Measurements from ENCODE around the gene ZNF205. TPM values are rescaled to one million over a fixed set of nuclear protein-coding genes. Genes with fewer than 3 reads are reported as not detected.
"Not testable (repeated sequence)": the region's sequence is repeated elsewhere in the genome, so short reads cannot be mapped to it uniquely, and the experiment has no call there.

ZNF205 gene
- total RNA-seq, 1 donor from 2014 or later: 16.7 TPM

DNA sequence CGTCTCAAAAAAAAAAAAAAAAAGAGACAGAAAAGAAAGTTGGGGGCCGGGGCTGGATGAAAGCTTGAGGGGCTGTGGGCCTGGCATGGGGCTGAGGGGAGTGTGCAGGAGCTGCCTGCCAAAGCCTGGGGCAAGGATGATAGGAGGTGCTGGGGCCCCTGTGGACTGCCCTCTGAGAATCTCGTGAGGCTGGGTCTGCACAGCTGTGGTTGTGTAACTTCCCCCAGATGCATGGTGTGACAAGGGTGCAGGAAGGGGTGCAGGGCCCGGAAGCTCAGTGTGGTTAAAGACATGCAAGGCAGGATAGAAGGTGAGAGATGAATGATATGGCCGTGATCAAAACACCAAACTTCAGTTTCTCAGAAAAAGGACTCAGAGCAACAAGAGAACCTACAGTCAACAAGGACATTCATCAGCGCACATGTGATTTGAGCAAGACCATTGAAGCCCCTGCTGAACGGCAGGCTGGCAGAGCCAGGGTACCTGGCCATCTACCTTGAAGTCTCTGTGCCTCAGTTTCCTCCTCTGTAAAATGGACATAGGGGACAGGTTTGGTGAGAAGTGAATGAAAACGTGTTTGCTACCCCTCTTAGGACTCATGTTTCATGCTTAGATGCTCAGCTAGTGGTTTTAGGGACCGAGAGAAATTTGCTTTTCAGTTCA, 37.4 kb upstream of the ZNF205 start:
- peaks cover 30% of the 10 kb centered on the region for H3K27me3 Mint-ChIP-seq (ENCODE audit: low read depth)
- DNase-seq (ENCODE audit: low spot score in 2 of 2, unreplicated experiment in 2 of 2): no peak
- H3K9me3 Mint-ChIP-seq: no peaks in the 10 kb centered on the region
- TF ChIP-seq, protein P1, sequence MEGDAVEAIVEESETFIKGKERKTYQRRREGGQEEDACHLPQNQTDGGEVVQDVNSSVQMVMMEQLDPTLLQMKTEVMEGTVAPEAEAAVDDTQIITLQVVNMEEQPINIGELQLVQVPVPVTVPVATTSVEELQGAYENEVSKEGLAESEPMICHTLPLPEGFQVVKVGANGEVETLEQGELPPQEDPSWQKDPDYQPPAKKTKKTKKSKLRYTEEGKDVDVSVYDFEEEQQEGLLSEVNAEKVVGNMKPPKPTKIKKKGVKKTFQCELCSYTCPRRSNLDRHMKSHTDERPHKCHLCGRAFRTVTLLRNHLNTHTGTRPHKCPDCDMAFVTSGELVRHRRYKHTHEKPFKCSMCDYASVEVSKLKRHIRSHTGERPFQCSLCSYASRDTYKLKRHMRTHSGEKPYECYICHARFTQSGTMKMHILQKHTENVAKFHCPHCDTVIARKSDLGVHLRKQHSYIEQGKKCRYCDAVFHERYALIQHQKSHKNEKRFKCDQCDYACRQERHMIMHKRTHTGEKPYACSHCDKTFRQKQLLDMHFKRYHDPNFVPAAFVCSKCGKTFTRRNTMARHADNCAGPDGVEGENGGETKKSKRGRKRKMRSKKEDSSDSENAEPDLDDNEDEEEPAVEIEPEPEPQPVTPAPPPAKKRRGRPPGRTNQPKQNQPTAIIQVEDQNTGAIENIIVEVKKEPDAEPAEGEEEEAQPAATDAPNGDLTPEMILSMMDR (IDR thresholded peaks at IDR 0.05; ENCODE audit: unreplicated experiment): no peak
- H3K4me1 Mint-ChIP-seq: peaks cover 4% of the 10 kb centered on the region
- H3K27ac Mint-ChIP-seq: no peak overlapping the region
- H3K36me3 Mint-ChIP-seq: no peaks in the 10 kb centered on the region
- no peak overlapping the region for H3K4me3 Mint-ChIP-seq

DNA sequence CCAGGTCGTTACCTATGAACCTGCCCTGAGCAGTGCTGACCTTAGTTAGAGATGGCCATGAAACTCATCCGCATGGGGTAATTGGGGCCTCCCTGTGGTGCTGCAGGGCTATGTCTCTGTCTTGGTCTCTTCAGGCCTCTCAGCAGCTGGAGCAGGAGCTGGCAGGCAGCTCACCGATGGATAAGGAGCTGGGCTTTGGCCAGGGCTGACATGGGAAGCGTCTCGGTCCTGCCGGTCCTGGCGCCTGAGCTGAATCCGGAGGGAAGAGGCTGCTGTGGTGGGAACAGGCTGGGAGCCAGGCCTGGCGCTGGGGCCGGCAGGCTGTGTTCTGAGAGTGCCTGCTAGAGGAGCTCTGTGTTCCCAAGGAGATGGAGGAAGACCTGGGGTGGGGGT, 36.9 kb upstream of the ZNF205 start:
- no peak for DNase-seq (ENCODE audit: low spot score in 2 of 2, unreplicated experiment in 2 of 2)
- H3K9me3 Mint-ChIP-seq: no peaks in the 10 kb centered on the region
- TF ChIP-seq, protein P1 (IDR thresholded peaks at IDR 0.05; ENCODE audit: unreplicated experiment): no peak
- peaks cover 4% of the 10 kb centered on the region for H3K4me1 Mint-ChIP-seq
- no peak overlapping the region for H3K27ac Mint-ChIP-seq
- no peak overlapping the region for H3K4me3 Mint-ChIP-seq
- peaks cover 33% of the 10 kb centered on the region for H3K27me3 Mint-ChIP-seq (ENCODE audit: low read depth)
- H3K36me3 Mint-ChIP-seq: no peaks in the 10 kb centered on the region

DNA sequence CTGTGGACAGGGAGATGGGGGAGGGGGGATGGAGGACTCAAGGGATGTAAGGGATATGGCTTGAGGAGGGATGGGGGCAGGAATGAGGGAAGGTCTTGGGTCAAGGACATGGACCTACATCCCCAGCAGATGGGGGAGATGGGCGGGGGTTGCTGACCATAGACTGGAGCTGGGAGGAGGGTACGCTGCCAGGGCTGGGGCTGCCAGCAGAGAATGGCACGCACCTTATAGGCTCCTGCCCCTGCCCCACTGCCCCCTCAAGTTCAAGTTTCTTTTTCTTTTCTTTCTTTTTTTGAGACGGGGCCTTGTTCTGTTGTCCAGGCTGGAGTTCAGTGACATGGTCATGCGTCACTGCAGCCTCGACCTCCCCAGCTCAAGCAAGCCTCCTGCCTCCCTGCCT, 36.4 kb upstream of the ZNF205 start:
- H3K27ac Mint-ChIP-seq; H3K9me3 Mint-ChIP-seq; H3K4me3 Mint-ChIP-seq; H3K4me1 Mint-ChIP-seq; H3K36me3 Mint-ChIP-seq; DNase-seq (ENCODE audit: low spot score in 2 of 2, unreplicated experiment in 2 of 2): not testable (repeated sequence)
- peaks cover 36% of the 10 kb centered on the region for H3K27me3 Mint-ChIP-seq (ENCODE audit: low read depth)

DNA sequence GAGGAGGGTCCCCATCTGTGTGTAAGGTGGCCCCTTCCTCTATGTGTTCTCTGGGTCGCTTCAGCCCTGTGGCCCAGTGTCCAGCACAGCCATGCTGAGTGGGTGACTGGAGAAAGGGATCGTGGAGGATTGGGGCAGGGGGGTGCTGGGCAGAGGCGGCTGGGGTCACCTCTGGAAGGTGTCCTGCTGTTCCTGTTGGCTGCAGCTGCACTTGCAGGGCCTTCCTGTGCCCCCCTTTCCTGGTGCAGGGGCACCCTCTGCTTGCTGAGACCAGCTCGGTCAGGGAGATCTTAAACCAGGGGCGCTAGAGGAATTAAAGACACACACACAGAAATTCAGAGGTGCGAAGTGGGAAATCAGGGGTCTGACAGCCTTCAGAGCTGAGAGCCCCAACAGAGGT, 35.8 kb upstream of the ZNF205 start:
- H3K27me3 Mint-ChIP-seq (ENCODE audit: low read depth): peaks cover 40% of the 10 kb centered on the region
- H3K4me1 Mint-ChIP-seq: peaks cover 4% of the 10 kb centered on the region
- no peak overlapping the region for H3K4me3 Mint-ChIP-seq
- H3K27ac Mint-ChIP-seq: no peak overlapping the region
- no peak for DNase-seq (ENCODE audit: low spot score in 2 of 2, unreplicated experiment in 2 of 2)
- no peaks in the 10 kb centered on the region for H3K9me3 Mint-ChIP-seq
- no peaks in the 10 kb centered on the region for H3K36me3 Mint-ChIP-seq
- TF ChIP-seq, protein P1 (IDR thresholded peaks at IDR 0.05; ENCODE audit: unreplicated experiment): no peak

DNA sequence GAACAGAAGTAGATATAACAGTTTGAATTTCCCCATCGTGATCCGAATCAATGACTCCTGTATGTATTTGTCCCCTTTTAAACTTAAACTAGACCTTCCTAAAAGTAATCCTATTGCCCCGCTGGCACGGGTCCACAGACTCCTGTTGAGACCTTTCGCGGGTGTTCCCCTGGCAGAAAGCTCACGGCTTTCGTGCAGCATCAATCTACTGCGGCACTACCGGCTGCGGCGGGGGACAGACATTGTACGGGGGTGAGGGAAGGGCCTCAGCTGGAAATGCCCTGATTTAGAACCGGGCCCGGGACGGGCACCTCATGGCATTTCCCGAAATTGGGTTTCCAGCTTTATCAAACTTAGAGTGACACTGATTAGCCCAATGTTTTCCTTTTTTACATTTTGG, 32.4 kb upstream of the ZNF205 start:
- Mint-ChIP-seq H3K4me3 (no peak overlapping the region), H3K4me1 (peaks cover 4% of the 10 kb centered on the region), H3K36me3 (no peaks in the 10 kb centered on the region), H3K27me3 (ENCODE audit: low read depth) (peaks cover 23% of the 10 kb centered on the region), H3K9me3 (no peaks in the 10 kb centered on the region), H3K27ac (no peak overlapping the region)
- no peak for DNase-seq (ENCODE audit: low spot score in 2 of 2, unreplicated experiment in 2 of 2)
- TF ChIP-seq, protein P1 (IDR thresholded peaks at IDR 0.05; ENCODE audit: unreplicated experiment): no peak

DNA sequence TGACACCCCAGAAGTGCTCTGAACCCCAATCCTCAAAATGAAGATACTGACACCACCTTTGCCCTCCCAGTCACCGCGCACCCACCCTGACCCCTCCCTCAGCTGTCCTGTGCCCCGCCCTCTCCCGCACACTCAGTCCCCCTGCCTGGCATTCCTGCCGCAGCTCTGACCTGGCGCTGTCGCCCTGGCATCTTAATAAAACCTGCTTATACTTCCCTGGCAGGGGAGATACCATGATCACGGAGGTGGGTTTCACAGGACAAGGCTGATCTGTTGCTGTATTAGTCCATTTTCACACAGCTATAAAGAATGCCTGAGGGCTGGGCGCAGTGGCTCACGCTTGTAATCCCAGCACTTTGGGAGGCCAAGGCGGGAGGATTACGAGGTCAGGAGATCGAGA, 30.4 kb upstream of the ZNF205 start:
- not testable (repeated sequence) for H3K36me3 Mint-ChIP-seq; H3K27ac Mint-ChIP-seq; H3K4me1 Mint-ChIP-seq; DNase-seq (ENCODE audit: low spot score in 2 of 2, unreplicated experiment in 2 of 2); H3K9me3 Mint-ChIP-seq; H3K4me3 Mint-ChIP-seq
- H3K27me3 Mint-ChIP-seq (ENCODE audit: low read depth): peaks cover 20% of the 10 kb centered on the region

DNA sequence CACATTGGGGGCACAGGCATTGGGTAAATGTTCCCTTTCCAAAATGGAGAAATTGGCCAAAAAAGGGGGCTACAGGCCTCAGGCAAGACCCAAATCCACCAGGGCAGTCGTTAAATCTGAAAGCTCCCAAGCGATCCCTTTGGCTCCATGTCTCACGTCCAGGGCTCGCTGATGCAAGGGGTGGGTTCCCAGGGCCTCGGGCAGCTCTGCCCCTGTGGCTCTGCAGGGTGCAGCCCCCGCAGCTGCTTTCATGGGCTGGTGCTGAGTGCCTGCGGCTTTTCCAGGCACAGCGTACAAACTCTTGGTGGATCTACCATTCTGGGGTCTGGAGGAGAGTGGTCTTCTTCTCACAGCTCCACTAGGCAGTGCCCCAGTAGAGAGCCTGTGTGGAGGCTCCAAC, 29.0 kb upstream of the ZNF205 start:
- H3K9me3 Mint-ChIP-seq; H3K4me3 Mint-ChIP-seq; H3K36me3 Mint-ChIP-seq; DNase-seq (ENCODE audit: low spot score in 2 of 2, unreplicated experiment in 2 of 2); H3K27ac Mint-ChIP-seq: not testable (repeated sequence)
- peaks cover 12% of the 10 kb centered on the region for H3K4me1 Mint-ChIP-seq
- peaks cover 13% of the 10 kb centered on the region for H3K27me3 Mint-ChIP-seq (ENCODE audit: low read depth)
